Measurements from ENCODE around the gene SOX6.

Gene SOX6

GRCh38 chr11:16299884-16300782 is 56.2 kb downstream of the SOX6 start:
- TF ChIP-seq, protein P1, sequence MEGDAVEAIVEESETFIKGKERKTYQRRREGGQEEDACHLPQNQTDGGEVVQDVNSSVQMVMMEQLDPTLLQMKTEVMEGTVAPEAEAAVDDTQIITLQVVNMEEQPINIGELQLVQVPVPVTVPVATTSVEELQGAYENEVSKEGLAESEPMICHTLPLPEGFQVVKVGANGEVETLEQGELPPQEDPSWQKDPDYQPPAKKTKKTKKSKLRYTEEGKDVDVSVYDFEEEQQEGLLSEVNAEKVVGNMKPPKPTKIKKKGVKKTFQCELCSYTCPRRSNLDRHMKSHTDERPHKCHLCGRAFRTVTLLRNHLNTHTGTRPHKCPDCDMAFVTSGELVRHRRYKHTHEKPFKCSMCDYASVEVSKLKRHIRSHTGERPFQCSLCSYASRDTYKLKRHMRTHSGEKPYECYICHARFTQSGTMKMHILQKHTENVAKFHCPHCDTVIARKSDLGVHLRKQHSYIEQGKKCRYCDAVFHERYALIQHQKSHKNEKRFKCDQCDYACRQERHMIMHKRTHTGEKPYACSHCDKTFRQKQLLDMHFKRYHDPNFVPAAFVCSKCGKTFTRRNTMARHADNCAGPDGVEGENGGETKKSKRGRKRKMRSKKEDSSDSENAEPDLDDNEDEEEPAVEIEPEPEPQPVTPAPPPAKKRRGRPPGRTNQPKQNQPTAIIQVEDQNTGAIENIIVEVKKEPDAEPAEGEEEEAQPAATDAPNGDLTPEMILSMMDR (IDR thresholded peaks at IDR 0.05; ENCODE audit: low read depth, low read length, missing control alignments) = no peak
- H3K4me3 ChIP-seq (replicated peaks; ENCODE audit: low read depth, low read length) = no peak overlapping the region
- no peak for DNase-seq (ENCODE audit: extremely low read depth, low read depth)

GRCh38 chr11:16299390-16299789 is 57.0 kb downstream of the SOX6 start:
- DNase-seq (ENCODE audit: extremely low read depth, low read depth) = no peak
- TF ChIP-seq, protein P1 (IDR thresholded peaks at IDR 0.05; ENCODE audit: low read depth, low read length, missing control alignments) = no peak

DNA sequence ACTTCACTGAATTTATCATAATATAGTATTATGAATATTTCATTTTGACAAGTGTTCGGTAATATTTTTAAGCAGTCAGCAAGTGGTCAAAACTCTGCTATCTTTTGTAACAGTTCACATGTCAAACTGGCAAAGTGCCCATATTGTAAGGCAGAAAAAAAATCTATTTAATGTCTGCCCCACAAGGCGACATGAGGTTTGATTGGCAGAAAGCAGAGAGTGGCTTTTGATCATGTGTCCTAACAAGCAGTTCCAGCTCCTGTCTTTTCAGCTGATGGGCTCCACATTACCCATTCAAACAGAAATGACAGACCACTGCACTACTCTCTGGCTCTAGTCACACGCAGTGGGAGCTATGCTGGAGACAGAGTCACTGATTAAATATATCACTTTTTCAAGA is 59.0 kb downstream of the SOX6 start:
- no peak for DNase-seq (ENCODE audit: extremely low read depth, low read depth)
- TF ChIP-seq, protein P1 (IDR thresholded peaks at IDR 0.05; ENCODE audit: low read depth, low read length, missing control alignments) = no peak
- no peak overlapping the region for H3K4me3 ChIP-seq (replicated peaks; ENCODE audit: low read depth, low read length)

More at GRCh38 chr11:16299390-16299789, 57.0 kb downstream of the SOX6 start:
- no peak overlapping the region for H3K4me3 ChIP-seq (replicated peaks; ENCODE audit: low read depth, low read length)

GRCh38 chr11:16296273-16296672 is 60.1 kb downstream of the SOX6 start:
- no peak for DNase-seq (ENCODE audit: extremely low read depth, low read depth)
- no peak overlapping the region for H3K4me3 ChIP-seq (replicated peaks; ENCODE audit: low read depth, low read length)
- TF ChIP-seq, protein P1 (IDR thresholded peaks at IDR 0.05; ENCODE audit: low read depth, low read length, missing control alignments) = no peak

- no peak for DNase-seq (ENCODE audit: extremely low read depth, low read depth)
- TF ChIP-seq, protein P1 (IDR thresholded peaks at IDR 0.05; ENCODE audit: low read depth, low read length, missing control alignments) = no peak
- H3K4me3 ChIP-seq (replicated peaks; ENCODE audit: low read depth, low read length) = no peak overlapping the region
These were observed 60.8 kb downstream of the SOX6 start for GRCh38 chr11:16295592-16295991.

DNA sequence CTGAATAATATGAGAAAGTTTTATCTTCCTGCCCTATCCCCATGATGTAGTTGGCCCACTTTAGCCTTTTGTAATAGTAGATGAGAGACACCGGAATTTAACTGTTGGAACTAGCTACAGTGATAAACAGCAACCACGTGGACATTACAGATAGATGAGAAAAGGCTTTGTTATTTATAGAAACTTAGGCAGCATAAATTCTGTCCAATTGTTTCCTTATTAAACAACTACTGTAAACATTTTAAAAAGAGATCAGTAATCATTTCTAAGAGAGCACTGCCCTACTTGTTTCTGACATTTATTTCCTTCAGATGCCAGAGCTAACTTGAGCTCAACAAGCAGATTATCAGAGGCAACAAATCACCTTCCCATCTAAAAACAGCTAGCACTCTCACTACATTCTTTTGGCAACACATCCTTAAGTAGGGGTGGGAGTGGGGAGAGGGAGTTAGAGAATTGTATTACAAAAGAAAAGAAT is 63.1 kb downstream of the SOX6 start:
- TF ChIP-seq, protein P1 (IDR thresholded peaks at IDR 0.05; ENCODE audit: low read depth, low read length, missing control alignments) = no peak
- no peak overlapping the region for H3K4me3 ChIP-seq (replicated peaks; ENCODE audit: low read depth, low read length)
- no peak for DNase-seq (ENCODE audit: extremely low read depth, low read depth)

Measured in HFF-Myc (cell line).